PFSK-1 (cell line): ENCODE results near the gene CHRNE.

Experiments
- POLR2AphosphoS5 ChIP-seq: IDR thresholded peaks from 2 replicates; pipeline ENCODE4 v1.6.1; 2012; ENCODE audit warnings: low read depth, mild to moderate bottlenecking, control low read depth, low read length, moderate library complexity
- REST ChIP-seq, 2 experiments: IDR thresholded peaks; 2 replicates each; pipeline versions ENCODE4 v1.6.1 to v1.8.0; 2011 to 2012; ENCODE audit warnings: low read depth in 2 of 2, low read length in 2 of 2, control low read depth in 1 of 2, inconsistent platforms in 1 of 2, mild to moderate bottlenecking in 1 of 2, moderate library complexity in 1 of 2; ENCODE audit not compliant: insufficient read depth in 1 of 2
- TAF1 ChIP-seq: IDR thresholded peaks from 2 replicates; pipeline ENCODE4 v1.6.1; 2012; ENCODE audit warnings: low read length, control low read depth, borderline replicate concordance; ENCODE audit not compliant: insufficient read depth

GRCh38 chr17:4860651-4861050 is 42.2 kb downstream of the CHRNE start:
- TF ChIP-seq REST (IDR thresholded peaks at IDR 0.05; ENCODE audit: insufficient read depth in 1 of 2, low read depth in 2 of 2, low read length in 2 of 2) (no peak), TAF1 (no peak), POLR2AphosphoS5 (no peak)
